ENCODE results near the gene CRISPLD2.

The CRISPLD2 gene

GRCh38 chr16:84789431-84789830 lies 30.4 kb upstream of the CRISPLD2 start:
- TF ChIP-seq GATA3 (IDR thresholded peaks at IDR 0.05; ENCODE audit: low read depth, low read length) (no peak), GATA2 (IDR thresholded peaks at IDR 0.05; ENCODE audit: low read depth, low read length) (no peak)

- no peak for TF ChIP-seq GATA3 (IDR thresholded peaks at IDR 0.05; ENCODE audit: low read depth, low read length)
- TF ChIP-seq GATA2 (IDR thresholded peaks at IDR 0.05; ENCODE audit: low read depth, low read length), result no peak
Measured at GRCh38 chr16:84790301-84790700, 29.5 kb upstream of the CRISPLD2 start.

GRCh38 chr16:84791088-84791487 lies 28.7 kb upstream of the CRISPLD2 start:
- TF ChIP-seq GATA3 (IDR thresholded peaks at IDR 0.05; ENCODE audit: low read depth, low read length) (no peak), GATA2 (IDR thresholded peaks at IDR 0.05; ENCODE audit: low read depth, low read length) (no peak)

- TF ChIP-seq GATA2 (IDR thresholded peaks at IDR 0.05; ENCODE audit: low read depth, low read length) (no peak), GATA3 (IDR thresholded peaks at IDR 0.05; ENCODE audit: low read depth, low read length) (no peak)
Measured at GRCh38 chr16:84791501-84791900, 28.3 kb upstream of the CRISPLD2 start.

GRCh38 chr16:84794186-84794585 lies 25.6 kb upstream of the CRISPLD2 start:
- TF ChIP-seq GATA2 (IDR thresholded peaks at IDR 0.05; ENCODE audit: low read depth, low read length), result no peak
- TF ChIP-seq GATA3 (IDR thresholded peaks at IDR 0.05; ENCODE audit: low read depth, low read length), result no peak

GRCh38 chr16:84794626-84795025 lies 25.2 kb upstream of the CRISPLD2 start:
- TF ChIP-seq GATA2 (IDR thresholded peaks at IDR 0.05; ENCODE audit: low read depth, low read length) (no peak), GATA3 (IDR thresholded peaks at IDR 0.05; ENCODE audit: low read depth, low read length) (no peak)

- TF ChIP-seq GATA2 (IDR thresholded peaks at IDR 0.05; ENCODE audit: low read depth, low read length) (no peak), GATA3 (IDR thresholded peaks at IDR 0.05; ENCODE audit: low read depth, low read length) (no peak)
Measured at GRCh38 chr16:84795329-84796053, 24.3 kb upstream of the CRISPLD2 start.

GRCh38 chr16:84800158-84800978 lies 19.4 kb upstream of the CRISPLD2 start:
- no peak for TF ChIP-seq GATA2 (IDR thresholded peaks at IDR 0.05; ENCODE audit: low read depth, low read length)
- no peak for TF ChIP-seq GATA3 (IDR thresholded peaks at IDR 0.05; ENCODE audit: low read depth, low read length)

GRCh38 chr16:84803146-84803545 lies 16.6 kb upstream of the CRISPLD2 start:
- TF ChIP-seq GATA3 (IDR thresholded peaks at IDR 0.05; ENCODE audit: low read depth, low read length), result no peak
- TF ChIP-seq GATA2 (IDR thresholded peaks at IDR 0.05; ENCODE audit: low read depth, low read length), result no peak

GRCh38 chr16:84804326-84804725 lies 15.5 kb upstream of the CRISPLD2 start:
- no peak for TF ChIP-seq GATA3 (IDR thresholded peaks at IDR 0.05; ENCODE audit: low read depth, low read length)
- no peak for TF ChIP-seq GATA2 (IDR thresholded peaks at IDR 0.05; ENCODE audit: low read depth, low read length)

GRCh38 chr16:84806256-84806889 lies 13.4 kb upstream of the CRISPLD2 start:
- TF ChIP-seq GATA3 (IDR thresholded peaks at IDR 0.05; ENCODE audit: low read depth, low read length), result no peak
- TF ChIP-seq GATA2 (IDR thresholded peaks at IDR 0.05; ENCODE audit: low read depth, low read length), result no peak

GRCh38 chr16:84806890-84807258 lies 12.9 kb upstream of the CRISPLD2 start:
- TF ChIP-seq GATA2 (IDR thresholded peaks at IDR 0.05; ENCODE audit: low read depth, low read length), result no peak
- no peak for TF ChIP-seq GATA3 (IDR thresholded peaks at IDR 0.05; ENCODE audit: low read depth, low read length)

- TF ChIP-seq GATA3 (IDR thresholded peaks at IDR 0.05; ENCODE audit: low read depth, low read length) (no peak), GATA2 (IDR thresholded peaks at IDR 0.05; ENCODE audit: low read depth, low read length) (no peak)
Measured at GRCh38 chr16:84807776-84808175, 12.0 kb upstream of the CRISPLD2 start.

- TF ChIP-seq GATA3 (IDR thresholded peaks at IDR 0.05; ENCODE audit: low read depth, low read length) (no peak), GATA2 (IDR thresholded peaks at IDR 0.05; ENCODE audit: low read depth, low read length) (no peak)
Measured at GRCh38 chr16:84808826-84809225, 11.0 kb upstream of the CRISPLD2 start.
